HepG2 (cell line): Measurements from ENCODE around the gene SPAG9. TPM values are rescaled to one million over a fixed set of nuclear protein-coding genes. Genes with fewer than 3 reads are reported as not detected.
A peak's percentile ranks its signal among the peaks of the same experiment; 100 is the strongest.

Experiments used
- BRCA1 ChIP-seq: sonication (generic); formaldehyde crosslinking; IDR thresholded peaks from 2 replicates; pipeline ENCODE4 v1.4.0; 2020; ENCODE audit warnings: missing genetic modification reagents
- CBX5 ChIP-seq: sonication (generic); formaldehyde crosslinking; IDR thresholded peaks from 2 replicates; pipeline ENCODE4 v1.4.0; 2020; ENCODE audit warnings: missing genetic modification reagents, borderline replicate concordance
- CERS6 ChIP-seq: sonication (generic); formaldehyde crosslinking; IDR thresholded peaks from 2 replicates; pipeline ENCODE4 v1.5.0; 2020; ENCODE audit warnings: missing genetic modification reagents
- RBM22 ChIP-seq: fragments of 200-400 bp; formaldehyde crosslinking; optimal IDR thresholded peaks from 2 replicates; pipeline ENCODE3; 2017; ENCODE audit warnings: mild to moderate bottlenecking, low read length, moderate library complexity
- ZNF143 ChIP-seq: sonication (generic); formaldehyde crosslinking; IDR thresholded peaks from 2 replicates; pipeline ENCODE4 v1.4.0; 2020; ENCODE audit warnings: missing genetic modification reagents
- ZNF563 ChIP-seq: sonication (generic); formaldehyde crosslinking; IDR thresholded peaks from 2 replicates; pipeline ENCODE4 v1.8.0; 2022; ENCODE audit warnings: mild to moderate bottlenecking, moderate library complexity, missing genetic modification reagents
- ZNF672 ChIP-seq: sonication (generic); formaldehyde crosslinking; IDR thresholded peaks from 2 replicates; pipeline ENCODE4 v1.8.1; 2022; ENCODE audit warnings: missing genetic modification reagents
- polyA plus RNA-seq, 8 experiments: library from polyadenylated mRNA; depleted of rRNA in 3 of 8; stranded (reverse) in 7 of 8; unstranded in 1 of 8; fragments of >200 nt; fragmentation: Illumina TruSeq in 4 of 8; extraction: Trizol in 4 of 8; gene quantifications; 2 replicates each; pipeline versions ENCODE4 v1.2.1 to v1.2.3, GENCODE V29; 2011 to 2016; ENCODE audit warnings: low read depth in 4 of 8, missing spikeins in 1 of 8, mixed read lengths in 1 of 8; ENCODE audit not compliant: insufficient read depth in 1 of 8
- total RNA-seq, 5 experiments: library from RNA; depleted of rRNA; stranded (reverse); fragments of >200 nt; fragmentation: Illumina TruSeq; extraction: Trizol; gene quantifications; 2 replicates each; pipeline ENCODE4 v1.2.3, GENCODE V29; 2016; ENCODE audit warnings: low read depth in 1 of 5
- TF ChIP-seq, protein P1 (sequence below): sonication (generic); formaldehyde crosslinking; IDR thresholded peaks from 2 replicates; pipeline ENCODE4 v1.4.0; 2020; ENCODE audit warnings: missing genetic modification reagents, borderline replicate concordance
- TF ChIP-seq, protein P2 (sequence below): sonication (generic); formaldehyde crosslinking; IDR thresholded peaks from 2 replicates; pipeline ENCODE4 v1.8.1; 2022; ENCODE audit warnings: low read depth, mild to moderate bottlenecking, missing genetic modification reagents
- TF ChIP-seq, protein P3 (sequence below): sonication (generic); formaldehyde crosslinking; IDR thresholded peaks from 2 replicates; pipeline ENCODE4 v1.5.0; 2020; ENCODE audit warnings: mild to moderate bottlenecking, missing genetic modification reagents
- TF ChIP-seq, protein P4 (sequence below): sonication (generic); formaldehyde crosslinking; IDR thresholded peaks from 2 replicates; pipeline ENCODE4 v1.5.1; 2020; ENCODE audit warnings: missing genetic modification reagents, mild to moderate bottlenecking, borderline replicate concordance
- TF ChIP-seq, protein P5 (sequence below): sonication (generic); formaldehyde crosslinking; IDR thresholded peaks from 2 replicates; pipeline ENCODE4 v1.4.0; 2020; ENCODE audit warnings: missing genetic modification reagents

The SPAG9 gene
- total and polyA plus RNA-seq, 2 of the 13 experiments (the other 11 are each of a cell fraction or from before 2014, with no cell fraction given), result 43.2 to 78.6 TPM

DNA sequence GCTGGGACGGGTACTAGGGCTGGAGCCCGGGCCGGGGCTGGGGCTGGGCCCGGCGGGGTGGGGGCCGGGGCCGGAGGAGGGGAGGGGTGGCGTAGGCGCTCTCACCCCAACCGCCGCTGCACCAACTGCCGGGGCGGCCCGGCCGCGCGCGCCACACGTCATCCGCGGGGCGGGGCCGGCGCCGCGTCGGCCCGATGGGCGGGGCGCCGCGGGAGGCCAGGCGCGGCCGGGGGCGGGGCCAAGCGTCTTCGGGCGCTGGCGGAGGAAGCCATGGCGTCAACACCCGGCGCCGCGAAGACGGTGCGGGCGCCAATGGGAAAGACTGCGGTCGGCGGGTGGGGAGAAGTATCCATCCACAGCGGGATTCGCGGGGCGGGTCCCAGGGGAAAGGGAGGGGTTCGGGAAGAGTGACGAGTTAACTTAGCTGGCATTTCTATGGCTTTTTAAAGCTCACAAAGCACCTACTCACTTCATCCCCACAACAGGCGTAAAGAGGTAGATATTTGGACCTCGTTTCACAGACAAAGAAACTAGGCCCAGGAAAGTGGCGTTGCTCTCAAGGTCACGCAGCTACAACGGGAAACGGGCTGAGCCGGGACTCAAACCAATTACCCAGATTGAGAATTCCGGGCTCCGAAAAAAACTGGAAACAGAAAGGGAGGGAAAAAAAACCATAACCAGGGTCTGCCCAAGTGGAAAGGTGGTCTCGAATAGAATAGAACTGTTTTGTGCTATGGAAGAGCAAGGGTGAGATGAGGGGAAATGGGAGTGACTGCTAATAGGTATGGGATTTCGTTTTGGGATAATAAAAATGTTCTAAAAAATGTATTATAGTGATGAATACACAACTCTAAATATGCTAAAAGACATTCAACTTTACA, at the start of gene SPAG9 (continued):
- no peak for TF ChIP-seq CERS6 (CRISPR knock-in tag)
- no peak for TF ChIP-seq ZNF143
- TF ChIP-seq, protein P1, sequence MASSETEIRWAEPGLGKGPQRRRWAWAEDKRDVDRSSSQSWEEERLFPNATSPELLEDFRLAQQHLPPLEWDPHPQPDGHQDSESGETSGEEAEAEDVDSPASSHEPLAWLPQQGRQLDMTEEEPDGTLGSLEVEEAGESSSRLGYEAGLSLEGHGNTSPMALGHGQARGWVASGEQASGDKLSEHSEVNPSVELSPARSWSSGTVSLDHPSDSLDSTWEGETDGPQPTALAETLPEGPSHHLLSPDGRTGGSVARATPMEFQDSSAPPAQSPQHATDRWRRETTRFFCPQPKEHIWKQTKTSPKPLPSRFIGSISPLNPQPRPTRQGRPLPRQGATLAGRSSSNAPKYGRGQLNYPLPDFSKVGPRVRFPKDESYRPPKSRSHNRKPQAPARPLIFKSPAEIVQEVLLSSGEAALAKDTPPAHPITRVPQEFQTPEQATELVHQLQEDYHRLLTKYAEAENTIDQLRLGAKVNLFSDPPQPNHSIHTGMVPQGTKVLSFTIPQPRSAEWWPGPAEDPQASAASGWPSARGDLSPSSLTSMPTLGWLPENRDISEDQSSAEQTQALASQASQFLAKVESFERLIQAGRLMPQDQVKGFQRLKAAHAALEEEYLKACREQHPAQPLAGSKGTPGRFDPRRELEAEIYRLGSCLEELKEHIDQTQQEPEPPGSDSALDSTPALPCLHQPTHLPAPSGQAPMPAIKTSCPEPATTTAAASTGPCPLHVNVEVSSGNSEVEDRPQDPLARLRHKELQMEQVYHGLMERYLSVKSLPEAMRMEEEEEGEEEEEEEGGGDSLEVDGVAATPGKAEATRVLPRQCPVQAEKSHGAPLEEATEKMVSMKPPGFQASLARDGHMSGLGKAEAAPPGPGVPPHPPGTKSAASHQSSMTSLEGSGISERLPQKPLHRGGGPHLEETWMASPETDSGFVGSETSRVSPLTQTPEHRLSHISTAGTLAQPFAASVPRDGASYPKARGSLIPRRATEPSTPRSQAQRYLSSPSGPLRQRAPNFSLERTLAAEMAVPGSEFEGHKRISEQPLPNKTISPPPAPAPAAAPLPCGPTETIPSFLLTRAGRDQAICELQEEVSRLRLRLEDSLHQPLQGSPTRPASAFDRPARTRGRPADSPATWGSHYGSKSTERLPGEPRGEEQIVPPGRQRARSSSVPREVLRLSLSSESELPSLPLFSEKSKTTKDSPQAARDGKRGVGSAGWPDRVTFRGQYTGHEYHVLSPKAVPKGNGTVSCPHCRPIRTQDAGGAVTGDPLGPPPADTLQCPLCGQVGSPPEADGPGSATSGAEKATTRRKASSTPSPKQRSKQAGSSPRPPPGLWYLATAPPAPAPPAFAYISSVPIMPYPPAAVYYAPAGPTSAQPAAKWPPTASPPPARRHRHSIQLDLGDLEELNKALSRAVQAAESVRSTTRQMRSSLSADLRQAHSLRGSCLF (CRISPR knock-in tag), result no peak; the same call in 1 of the 2 replicates
- no peak for TF ChIP-seq RBM22
- TF ChIP-seq, protein P2, sequence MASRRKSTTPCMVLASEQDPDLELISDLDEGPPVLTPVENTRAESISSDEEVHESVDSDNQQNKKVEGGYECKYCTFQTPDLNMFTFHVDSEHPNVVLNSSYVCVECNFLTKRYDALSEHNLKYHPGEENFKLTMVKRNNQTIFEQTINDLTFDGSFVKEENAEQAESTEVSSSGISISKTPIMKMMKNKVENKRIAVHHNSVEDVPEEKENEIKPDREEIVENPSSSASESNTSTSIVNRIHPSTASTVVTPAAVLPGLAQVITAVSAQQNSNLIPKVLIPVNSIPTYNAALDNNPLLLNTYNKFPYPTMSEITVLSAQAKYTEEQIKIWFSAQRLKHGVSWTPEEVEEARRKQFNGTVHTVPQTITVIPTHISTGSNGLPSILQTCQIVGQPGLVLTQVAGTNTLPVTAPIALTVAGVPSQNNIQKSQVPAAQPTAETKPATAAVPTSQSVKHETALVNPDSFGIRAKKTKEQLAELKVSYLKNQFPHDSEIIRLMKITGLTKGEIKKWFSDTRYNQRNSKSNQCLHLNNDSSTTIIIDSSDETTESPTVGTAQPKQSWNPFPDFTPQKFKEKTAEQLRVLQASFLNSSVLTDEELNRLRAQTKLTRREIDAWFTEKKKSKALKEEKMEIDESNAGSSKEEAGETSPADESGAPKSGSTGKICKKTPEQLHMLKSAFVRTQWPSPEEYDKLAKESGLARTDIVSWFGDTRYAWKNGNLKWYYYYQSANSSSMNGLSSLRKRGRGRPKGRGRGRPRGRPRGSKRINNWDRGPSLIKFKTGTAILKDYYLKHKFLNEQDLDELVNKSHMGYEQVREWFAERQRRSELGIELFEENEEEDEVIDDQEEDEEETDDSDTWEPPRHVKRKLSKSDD, result no peak
- TF ChIP-seq CBX5 (CRISPR knock-in tag), result no peak
- no peak for TF ChIP-seq BRCA1 (CRISPR knock-in tag)
- TF ChIP-seq, protein P3, sequence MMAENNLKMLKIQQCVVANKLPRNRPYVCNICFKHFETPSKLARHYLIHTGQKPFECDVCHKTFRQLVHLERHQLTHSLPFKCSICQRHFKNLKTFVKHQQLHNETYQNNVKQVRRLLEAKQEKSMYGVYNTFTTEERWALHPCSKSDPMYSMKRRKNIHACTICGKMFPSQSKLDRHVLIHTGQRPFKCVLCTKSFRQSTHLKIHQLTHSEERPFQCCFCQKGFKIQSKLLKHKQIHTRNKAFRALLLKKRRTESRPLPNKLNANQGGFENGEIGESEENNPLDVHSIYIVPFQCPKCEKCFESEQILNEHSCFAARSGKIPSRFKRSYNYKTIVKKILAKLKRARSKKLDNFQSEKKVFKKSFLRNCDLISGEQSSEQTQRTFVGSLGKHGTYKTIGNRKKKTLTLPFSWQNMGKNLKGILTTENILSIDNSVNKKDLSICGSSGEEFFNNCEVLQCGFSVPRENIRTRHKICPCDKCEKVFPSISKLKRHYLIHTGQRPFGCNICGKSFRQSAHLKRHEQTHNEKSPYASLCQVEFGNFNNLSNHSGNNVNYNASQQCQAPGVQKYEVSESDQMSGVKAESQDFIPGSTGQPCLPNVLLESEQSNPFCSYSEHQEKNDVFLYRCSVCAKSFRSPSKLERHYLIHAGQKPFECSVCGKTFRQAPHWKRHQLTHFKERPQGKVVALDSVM, result no peak; the same call in 1 of the 2 replicates
- TF ChIP-seq, protein P4, sequence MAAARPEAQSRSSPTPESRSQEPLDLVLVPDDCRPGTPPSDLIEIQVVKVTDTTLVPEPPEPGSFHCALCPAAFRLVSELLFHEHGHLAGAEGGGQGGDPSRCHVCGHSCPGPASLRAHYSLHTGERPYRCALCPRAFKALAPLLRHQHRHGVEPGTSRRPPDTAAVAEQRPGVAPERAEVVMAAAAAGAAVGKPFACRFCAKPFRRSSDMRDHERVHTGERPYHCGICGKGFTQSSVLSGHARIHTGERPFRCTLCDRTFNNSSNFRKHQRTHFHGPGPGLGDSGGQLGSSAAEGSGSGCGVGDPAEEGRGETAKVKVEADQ (CRISPR knock-in tag), result no peak
- no peak for TF ChIP-seq ZNF563 (CRISPR knock-in tag)
- TF ChIP-seq ZNF672 (CRISPR knock-in tag), result no peak
- TF ChIP-seq, protein P5, sequence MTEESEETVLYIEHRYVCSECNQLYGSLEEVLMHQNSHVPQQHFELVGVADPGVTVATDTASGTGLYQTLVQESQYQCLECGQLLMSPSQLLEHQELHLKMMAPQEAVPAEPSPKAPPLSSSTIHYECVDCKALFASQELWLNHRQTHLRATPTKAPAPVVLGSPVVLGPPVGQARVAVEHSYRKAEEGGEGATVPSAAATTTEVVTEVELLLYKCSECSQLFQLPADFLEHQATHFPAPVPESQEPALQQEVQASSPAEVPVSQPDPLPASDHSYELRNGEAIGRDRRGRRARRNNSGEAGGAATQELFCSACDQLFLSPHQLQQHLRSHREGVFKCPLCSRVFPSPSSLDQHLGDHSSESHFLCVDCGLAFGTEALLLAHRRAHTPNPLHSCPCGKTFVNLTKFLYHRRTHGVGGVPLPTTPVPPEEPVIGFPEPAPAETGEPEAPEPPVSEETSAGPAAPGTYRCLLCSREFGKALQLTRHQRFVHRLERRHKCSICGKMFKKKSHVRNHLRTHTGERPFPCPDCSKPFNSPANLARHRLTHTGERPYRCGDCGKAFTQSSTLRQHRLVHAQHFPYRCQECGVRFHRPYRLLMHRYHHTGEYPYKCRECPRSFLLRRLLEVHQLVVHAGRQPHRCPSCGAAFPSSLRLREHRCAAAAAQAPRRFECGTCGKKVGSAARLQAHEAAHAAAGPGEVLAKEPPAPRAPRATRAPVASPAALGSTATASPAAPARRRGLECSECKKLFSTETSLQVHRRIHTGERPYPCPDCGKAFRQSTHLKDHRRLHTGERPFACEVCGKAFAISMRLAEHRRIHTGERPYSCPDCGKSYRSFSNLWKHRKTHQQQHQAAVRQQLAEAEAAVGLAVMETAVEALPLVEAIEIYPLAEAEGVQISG (CRISPR knock-in tag), result peak; percentile 52; the same call in 1 of the 2 replicates
